HCT116 (cell line): ENCODE measurements around the gene XPNPEP1. TPM values are rescaled to one million over a fixed set of nuclear protein-coding genes. Genes with fewer than 3 reads are reported as not detected.

Source experiments
- ATAC-seq: fragments of 200-7000 bp; cut with Tn5 transposase; 2 replicates; pipeline ENCODE4 v1.9.1; 2020; ENCODE audit warnings: mild to moderate bottlenecking, moderate library complexity
- BruUV-seq: library from RNA; stranded (reverse); fragments of 400-500 nt; replicated peaks from 2 replicates; lab custom pipeline; 2021; lab: Mats Ljungman, UMichigan
- CTCF ChIA-PET: fragments of 300-600 bp; sonication (Branson Sonifier 250); formaldehyde crosslinking; loops from one replicate; lab custom pipeline; 2021; ENCODE audit warnings: antibody characterized with exemption; lab: Charles Lee
- POLR2A ChIA-PET: fragments of 300-600, 350-600 bp; sonication (Branson Sonifier 250); formaldehyde crosslinking; loops from one replicate; lab custom pipeline; 2021; ENCODE audit warnings: antibody characterized with exemption; lab: Charles Lee
- RAD21 ChIA-PET, 2 experiments: fragments of 300-600 bp; sonication (Branson Sonifier 250); formaldehyde crosslinking; loops; one replicate each; lab custom pipeline; 2023; ENCODE audit warnings: low total read pairs in 2 of 2; ENCODE audit not compliant: uncharacterized antibody in 2 of 2, unreplicated experiment in 2 of 2, low non-redundant PET in 1 of 2; lab: Charles Lee
- DNase-seq: peaks from one replicate; pipeline ENCODE4 v3.0.0-alpha.2; 2010; ENCODE audit warnings: low read depth, low spot score
- H2AFZ ChIP-seq: fragments of 200-600 bp; shearing (Covaris generic), sonication (generic); 2 replicates; pipeline ENCODE4 v1.6.1; 2017; ENCODE audit warnings: low read depth, mixed run types, mixed read lengths, antibody characterized with exemption, low read length; ENCODE audit not compliant: poor library complexity, severe bottlenecking
- H3K27ac ChIP-seq: 2 replicates; pipeline ENCODE4 v1.5.1; 2012; ENCODE audit warnings: low read depth, low read length
- H3K27me3 ChIP-seq: fragments of 200-600 bp; sonication (generic); 2 replicates; pipeline ENCODE4 v1.6.1; 2016; ENCODE audit warnings: mixed run types, low read length, mixed read lengths; ENCODE audit not compliant: insufficient read depth
- H3K36me3 ChIP-seq, 2 experiments: fragments of 200-500 bp in 1 of 2; fragments of 200-600 bp in 1 of 2; sonication (Bioruptor generic) in 1 of 2; sonication (generic) in 1 of 2; 2 replicates each; pipeline versions ENCODE4 v1.5.1 to v1.6.1; 2014 to 2016; ENCODE audit warnings: low read length in 2 of 2, inconsistent platforms in 1 of 2, mixed read lengths in 1 of 2, mixed run types in 1 of 2; ENCODE audit not compliant: insufficient read depth in 2 of 2, control insufficient read depth in 1 of 2
- H3K4me1 ChIP-seq, 2 experiments: fragments of 200-600 bp in 1 of 2; sonication (generic) in 1 of 2; 2 replicates each; pipeline versions ENCODE4 v1.5.1 to v1.6.1; 2012 to 2017; ENCODE audit warnings: low read length in 2 of 2, inconsistent platforms in 1 of 2, mild to moderate bottlenecking in 1 of 2, mixed read lengths in 1 of 2, mixed run types in 1 of 2, moderate library complexity in 1 of 2; ENCODE audit not compliant: insufficient read depth in 2 of 2, control insufficient read depth in 1 of 2
- H3K4me2 ChIP-seq: fragments of 200-600 bp; sonication (generic); 2 replicates; pipeline ENCODE4 v1.6.1; 2017; ENCODE audit warnings: mixed run types, low read length, mixed read lengths
- H3K4me3 ChIP-seq, 2 experiments: fragments of 200-600 bp in 1 of 2; sonication (generic) in 1 of 2; replicated peaks in 1 of 2; 2 replicates each; pipeline ENCODE4 v1.5.1; 2011 to 2016; ENCODE audit warnings: low read length in 2 of 2, control low read depth in 1 of 2, low read depth in 1 of 2, mild to moderate bottlenecking in 1 of 2, mixed read lengths in 1 of 2, mixed run types in 1 of 2
- H3K79me2 ChIP-seq: fragments of 200-600 bp; sonication (generic); 2 replicates; pipeline ENCODE4 v1.6.1; 2017; ENCODE audit warnings: mild to moderate bottlenecking, mixed run types, low read length, moderate library complexity, mixed read lengths; ENCODE audit not compliant: insufficient read depth
- H3K9ac ChIP-seq: fragments of 200-600 bp; sonication (generic); 2 replicates; pipeline ENCODE4 v1.6.1; 2016; ENCODE audit warnings: low read length, mixed read lengths
- H3K9me2 ChIP-seq: fragments of 200-600 bp; sonication (generic), shearing (Covaris generic); 2 replicates; pipeline ENCODE4 v1.6.1; 2017; ENCODE audit warnings: mixed run types, mild to moderate bottlenecking, moderate library complexity; ENCODE audit not compliant: insufficient read depth
- H3K9me3 ChIP-seq, 2 experiments: fragments of 200-500 bp in 1 of 2; fragments of 200-600 bp in 1 of 2; sonication (Bioruptor generic) in 1 of 2; sonication (generic) in 1 of 2; 2 replicates each; pipeline ENCODE4 v1.6.1; 2014 to 2017; ENCODE audit warnings: low read length in 2 of 2, mixed read lengths in 2 of 2, inconsistent platforms in 1 of 2, low read depth in 1 of 2, mild to moderate bottlenecking in 1 of 2, mixed run types in 1 of 2, moderate library complexity in 1 of 2; ENCODE audit not compliant: control insufficient read depth in 1 of 2, insufficient read depth in 1 of 2
- H4K20me1 ChIP-seq: fragments of 200-600 bp; sonication (generic), shearing (Covaris generic); 2 replicates; pipeline ENCODE4 v1.6.1; 2017; ENCODE audit warnings: mixed run types, mild to moderate bottlenecking, moderate library complexity; ENCODE audit not compliant: insufficient read depth
- ATF3 ChIP-seq: IDR thresholded peaks from 2 replicates; pipeline ENCODE4 v1.6.1; 2012
- CBX3 ChIP-seq: IDR thresholded peaks from 2 replicates; pipeline ENCODE4 v1.6.1; 2012; ENCODE audit warnings: low read depth
- CEBPB ChIP-seq: IDR thresholded peaks from 2 replicates; pipeline ENCODE4 v1.6.1; 2012; ENCODE audit warnings: low read depth
- EGR1 ChIP-seq: IDR thresholded peaks from 2 replicates; pipeline ENCODE4 v1.6.1; 2012; ENCODE audit warnings: low read depth
- EZH2 ChIP-seq: fragments of 200-600 bp; sonication (generic); IDR thresholded peaks from 2 replicates; pipeline ENCODE4 v1.6.1; 2017; ENCODE audit warnings: antibody characterized with exemption, mixed run types
- EZH2phosphoT487 ChIP-seq: fragments of 200-600 bp; IDR thresholded peaks from 2 replicates; pipeline ENCODE4 v1.6.1; 2018; ENCODE audit warnings: antibody characterized with exemption, borderline replicate concordance
- FOSL1 ChIP-seq: IDR thresholded peaks from 2 replicates; pipeline ENCODE4 v1.6.1; 2012; ENCODE audit warnings: low read depth
- JUND ChIP-seq: IDR thresholded peaks from 2 replicates; pipeline ENCODE4 v1.6.1; 2012
- MAX ChIP-seq: IDR thresholded peaks from 2 replicates; pipeline ENCODE4 v1.6.1; 2012
- POLR2A ChIP-seq: IDR thresholded peaks from 2 replicates; pipeline ENCODE4 v1.7.0; 2011; ENCODE audit warnings: borderline replicate concordance; ENCODE audit not compliant: insufficient read depth, insufficient read length; ENCODE audit errors: extremely low read depth
- REST ChIP-seq: IDR thresholded peaks from 2 replicates; pipeline ENCODE4 v1.6.1; 2012; ENCODE audit warnings: low read depth
- SP1 ChIP-seq: IDR thresholded peaks from 2 replicates; pipeline ENCODE4 v1.6.1; 2012; ENCODE audit warnings: low read depth
- SRF ChIP-seq: IDR thresholded peaks from 2 replicates; pipeline ENCODE4 v1.6.1; 2012; ENCODE audit warnings: low read depth
- YY1 ChIP-seq: IDR thresholded peaks from 2 replicates; pipeline ENCODE4 v1.6.1; 2011; ENCODE audit warnings: low read length, low read depth, moderate library complexity, mild to moderate bottlenecking; ENCODE audit not compliant: insufficient replicate concordance; ENCODE audit errors: extremely low read depth
- ZFX ChIP-seq: fragments of 450-650 bp; IDR thresholded peaks from 2 replicates; pipeline ENCODE4 v1.6.1; 2017
- ZNF274 ChIP-seq: fragments of 200-500 bp; sonication (Bioruptor generic); IDR thresholded peaks from 2 replicates; pipeline ENCODE4 v1.6.1; 2014; ENCODE audit warnings: mild to moderate bottlenecking, low read depth, low read length, inconsistent platforms
- intact Hi-C: fragments of 100-400 bp; cut with micrococcal nuclease; formaldehyde crosslinking; loops from 2 replicates; pipeline ENCODE4 v1.10.0; 2022
- total RNA-seq: library from RNA; stranded (reverse); gene quantifications from one replicate; pipeline ENCODE4 v1.2.1, GENCODE V29; 2021; ENCODE audit not compliant: unreplicated experiment
- TF ChIP-seq, protein P1 (sequence below), 3 experiments: fragments of 200-600 bp in 1 of 3; sonication (generic) in 1 of 3; IDR thresholded peaks in 2 of 3; conservative IDR thresholded peaks in 1 of 3; 2 replicates each; pipeline ENCODE4 v1.5.1; 2012 to 2017; ENCODE audit warnings: low read depth in 2 of 3, low read length in 2 of 3, antibody characterized with exemption in 1 of 3, borderline replicate concordance in 1 of 3, control low read depth in 1 of 3, mild to moderate bottlenecking in 1 of 3, mixed read lengths in 1 of 3, mixed run types in 1 of 3, moderate library complexity in 1 of 3; ENCODE audit not compliant: insufficient read depth in 1 of 3

Gene XPNPEP1
- total RNA-seq, 1 experiment from 2014 or later = 87.3 TPM

GRCh38 chr10:109946680-109947079 lies 23.4 kb upstream of the XPNPEP1 start:
- Histone ChIP-seq H3K9me3 (no peaks in the 10 kb centered on the region), H3K9ac (no peak overlapping the region), H3K4me2 (no peak overlapping the region), H3K79me2 (no peaks in the 10 kb centered on the region), H3K27me3 (no peaks in the 10 kb centered on the region), H2AFZ (no peak overlapping the region), H3K4me1 (no peaks in the 10 kb centered on the region), H3K27ac (no peak overlapping the region), H3K4me3 (no peak overlapping the region), H4K20me1 (no peaks in the 10 kb centered on the region), H3K9me2 (no peaks in the 10 kb centered on the region), H3K36me3 (no peaks in the 10 kb centered on the region)
- ChIA-PET POLR2A (no interaction called here), RAD21 (no interaction called here), CTCF (interaction anchor here (1.0 kb wide), 1 partner anchor 33 kb away, joined by 3 read pairs; no protein-coding TSS in a partner anchor)
- no TSS peak for BruUV-seq
- DNase-seq = no peak
- no peak for ATAC-seq
- intact Hi-C loops = no loop called here
- TF ChIP-seq SP1 = no peak
- TF ChIP-seq ATF3 = no peak
- TF ChIP-seq MAX = no peak
- TF ChIP-seq POLR2A = no peak
- TF ChIP-seq, protein P1, sequence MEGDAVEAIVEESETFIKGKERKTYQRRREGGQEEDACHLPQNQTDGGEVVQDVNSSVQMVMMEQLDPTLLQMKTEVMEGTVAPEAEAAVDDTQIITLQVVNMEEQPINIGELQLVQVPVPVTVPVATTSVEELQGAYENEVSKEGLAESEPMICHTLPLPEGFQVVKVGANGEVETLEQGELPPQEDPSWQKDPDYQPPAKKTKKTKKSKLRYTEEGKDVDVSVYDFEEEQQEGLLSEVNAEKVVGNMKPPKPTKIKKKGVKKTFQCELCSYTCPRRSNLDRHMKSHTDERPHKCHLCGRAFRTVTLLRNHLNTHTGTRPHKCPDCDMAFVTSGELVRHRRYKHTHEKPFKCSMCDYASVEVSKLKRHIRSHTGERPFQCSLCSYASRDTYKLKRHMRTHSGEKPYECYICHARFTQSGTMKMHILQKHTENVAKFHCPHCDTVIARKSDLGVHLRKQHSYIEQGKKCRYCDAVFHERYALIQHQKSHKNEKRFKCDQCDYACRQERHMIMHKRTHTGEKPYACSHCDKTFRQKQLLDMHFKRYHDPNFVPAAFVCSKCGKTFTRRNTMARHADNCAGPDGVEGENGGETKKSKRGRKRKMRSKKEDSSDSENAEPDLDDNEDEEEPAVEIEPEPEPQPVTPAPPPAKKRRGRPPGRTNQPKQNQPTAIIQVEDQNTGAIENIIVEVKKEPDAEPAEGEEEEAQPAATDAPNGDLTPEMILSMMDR (IDR thresholded peaks at IDR 0.05 in 2 of 3, conservative IDR thresholded peaks at IDR 0.05 in 1 of 3; ENCODE audit: borderline replicate concordance in 1 of 3, insufficient read depth in 1 of 3, low read depth in 2 of 3, low read length in 2 of 3) = no peak
- no peak for TF ChIP-seq EZH2phosphoT487
- no peak for TF ChIP-seq JUND
- TF ChIP-seq YY1 = no peak
- no peak for TF ChIP-seq EZH2
- no peak for TF ChIP-seq FOSL1
- TF ChIP-seq SRF = no peak
- TF ChIP-seq ZNF274 = no peak
- TF ChIP-seq CEBPB = no peak
- no peak for TF ChIP-seq REST
- TF ChIP-seq EGR1 = no peak
- no peak for TF ChIP-seq CBX3
- TF ChIP-seq ZFX = no peak
